Loucy (cell line): ENCODE data around the gene MYOM1.

Experiments
- H2AFZ ChIP-seq: fragments of 200-600 bp; sonication (generic); 2 replicates; pipeline ENCODE4 v1.6.0; 2016; ENCODE audit warnings: antibody characterized with exemption, mild to moderate bottlenecking, low read length, moderate library complexity
- H3F3A ChIP-seq: fragments of 200-600 bp; 2 replicates; pipeline ENCODE4 v1.6.0; 2016; ENCODE audit warnings: antibody characterized with exemption, low read depth, mild to moderate bottlenecking
- H3K27me3 ChIP-seq: fragments of 200-600 bp; sonication (generic); 2 replicates; pipeline ENCODE4 v1.6.1; 2014; ENCODE audit warnings: low read length, mild to moderate bottlenecking; ENCODE audit not compliant: insufficient read depth, poor library complexity, severe bottlenecking
- H3K36me3 ChIP-seq: fragments of 200-600 bp; sonication (generic); 2 replicates; pipeline ENCODE4 v1.6.1; 2016; ENCODE audit warnings: low read length; ENCODE audit not compliant: insufficient read depth
- H3K4me1 ChIP-seq: fragments of 200-600 bp; sonication (generic); 2 replicates; pipeline ENCODE4 v1.5.1; 2014; ENCODE audit warnings: low read length, mild to moderate bottlenecking; ENCODE audit not compliant: insufficient read depth, poor library complexity, severe bottlenecking
- H3K4me2 ChIP-seq: fragments of 200-600 bp; sonication (generic); 2 replicates; pipeline ENCODE4 v1.6.0; 2014; ENCODE audit warnings: antibody characterized with exemption, low read length, low read depth, mild to moderate bottlenecking; ENCODE audit not compliant: poor library complexity, severe bottlenecking
- H3K4me3 ChIP-seq: fragments of 200-600 bp; sonication (generic); 2 replicates; pipeline ENCODE4 v1.5.1; 2014; ENCODE audit warnings: low read length, mild to moderate bottlenecking, mixed read lengths; ENCODE audit not compliant: poor library complexity, severe bottlenecking
- H3K79me2 ChIP-seq: fragments of 200-600 bp; sonication (generic); 2 replicates; pipeline ENCODE4 v1.6.1; 2014; ENCODE audit warnings: low read length; ENCODE audit not compliant: insufficient read depth
- H3K9ac ChIP-seq: fragments of 200-600 bp; sonication (generic); 2 replicates; pipeline ENCODE4 v1.6.0; 2014; ENCODE audit warnings: mild to moderate bottlenecking, low read depth, low read length, moderate library complexity; ENCODE audit not compliant: poor library complexity, severe bottlenecking
- H3K9me2 ChIP-seq: fragments of 200-600 bp; sonication (generic); replicated peaks from 2 replicates; pipeline ENCODE4 v1.6.1; 2016; ENCODE audit warnings: low read depth, low read length, mixed read lengths
- H3K9me3 ChIP-seq: fragments of 200-600 bp; sonication (generic); 2 replicates; pipeline ENCODE4 v1.6.1; 2014; ENCODE audit warnings: mild to moderate bottlenecking, antibody characterized with exemption, low read length, low read depth; ENCODE audit not compliant: insufficient read depth
- H4K20me1 ChIP-seq: fragments of 200-600 bp; sonication (generic); 2 replicates; pipeline ENCODE4 v1.6.0; 2014; ENCODE audit warnings: antibody characterized with exemption, low read length, mild to moderate bottlenecking; ENCODE audit not compliant: insufficient read depth, poor library complexity, severe bottlenecking
- EZH2phosphoT487 ChIP-seq: fragments of 200-600 bp; IDR thresholded peaks from 2 replicates; pipeline ENCODE4 v1.6.1; 2018; ENCODE audit warnings: antibody characterized with exemption, mild to moderate bottlenecking, moderate library complexity, borderline replicate concordance
- TF ChIP-seq, protein P1 (sequence below): fragments of 200-600 bp; sonication (generic); conservative IDR thresholded peaks from 2 replicates; pipeline ENCODE4 v1.5.1; 2014; ENCODE audit warnings: mild to moderate bottlenecking, antibody characterized with exemption, low read length

MYOM1 gene

DNA sequence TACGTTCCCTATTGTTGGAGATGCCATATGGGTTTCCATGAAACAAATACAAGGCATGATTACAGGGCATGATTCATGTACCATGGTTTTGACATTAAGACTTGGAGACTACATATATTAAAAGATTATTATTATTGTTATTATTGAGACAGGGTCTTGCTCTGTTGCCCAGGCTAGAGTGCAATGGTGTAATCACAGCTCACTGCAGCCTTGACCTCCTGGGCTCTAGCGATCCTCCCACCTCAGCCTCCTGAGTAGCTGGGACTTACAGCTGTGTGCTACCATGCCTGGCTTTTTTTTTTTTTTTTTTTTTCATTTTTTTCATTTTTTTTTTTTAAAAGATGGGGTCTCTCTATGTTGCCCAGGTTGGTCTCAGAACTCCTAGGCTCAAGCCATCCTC lies 69.1 kb downstream of the MYOM1 start:
- H2AFZ ChIP-seq = no peak overlapping the region
- no peaks in the 10 kb centered on the region for H3K9me2 ChIP-seq
- H3K27me3 ChIP-seq = no peaks in the 10 kb centered on the region
- H3F3A ChIP-seq = no peaks in the 10 kb centered on the region
- H3K4me2 ChIP-seq = no peak overlapping the region
- H3K9ac ChIP-seq = no peak overlapping the region
- H3K4me1 ChIP-seq = peaks cover 4% of the 10 kb centered on the region
- H3K9me3 ChIP-seq = no peaks in the 10 kb centered on the region
- H4K20me1 ChIP-seq = no peaks in the 10 kb centered on the region
- TF ChIP-seq, protein P1, sequence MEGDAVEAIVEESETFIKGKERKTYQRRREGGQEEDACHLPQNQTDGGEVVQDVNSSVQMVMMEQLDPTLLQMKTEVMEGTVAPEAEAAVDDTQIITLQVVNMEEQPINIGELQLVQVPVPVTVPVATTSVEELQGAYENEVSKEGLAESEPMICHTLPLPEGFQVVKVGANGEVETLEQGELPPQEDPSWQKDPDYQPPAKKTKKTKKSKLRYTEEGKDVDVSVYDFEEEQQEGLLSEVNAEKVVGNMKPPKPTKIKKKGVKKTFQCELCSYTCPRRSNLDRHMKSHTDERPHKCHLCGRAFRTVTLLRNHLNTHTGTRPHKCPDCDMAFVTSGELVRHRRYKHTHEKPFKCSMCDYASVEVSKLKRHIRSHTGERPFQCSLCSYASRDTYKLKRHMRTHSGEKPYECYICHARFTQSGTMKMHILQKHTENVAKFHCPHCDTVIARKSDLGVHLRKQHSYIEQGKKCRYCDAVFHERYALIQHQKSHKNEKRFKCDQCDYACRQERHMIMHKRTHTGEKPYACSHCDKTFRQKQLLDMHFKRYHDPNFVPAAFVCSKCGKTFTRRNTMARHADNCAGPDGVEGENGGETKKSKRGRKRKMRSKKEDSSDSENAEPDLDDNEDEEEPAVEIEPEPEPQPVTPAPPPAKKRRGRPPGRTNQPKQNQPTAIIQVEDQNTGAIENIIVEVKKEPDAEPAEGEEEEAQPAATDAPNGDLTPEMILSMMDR = no peak
- no peak for TF ChIP-seq EZH2phosphoT487
- H3K4me3 ChIP-seq = no peak overlapping the region
- no peaks in the 10 kb centered on the region for H3K79me2 ChIP-seq
- H3K36me3 ChIP-seq = no peaks in the 10 kb centered on the region

DNA sequence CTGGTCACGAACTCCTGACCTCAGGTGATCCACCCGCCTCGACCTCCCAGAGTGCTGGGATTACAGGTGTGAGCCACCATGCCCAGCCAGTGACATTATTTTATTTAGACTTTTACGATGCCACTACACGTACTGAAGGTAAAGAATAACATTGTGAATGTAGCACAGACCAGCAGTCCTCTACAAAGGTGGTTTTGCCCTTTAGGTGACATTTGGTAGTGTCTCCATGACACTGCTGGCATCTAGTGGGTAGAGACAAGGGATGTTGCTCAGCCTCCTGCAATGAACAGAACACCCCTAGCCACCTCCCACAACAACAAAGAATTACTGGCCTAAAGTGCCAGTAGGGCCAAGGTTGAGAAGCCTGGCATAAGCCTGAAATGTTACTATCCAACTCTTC lies 69.5 kb downstream of the MYOM1 start:
- H2AFZ ChIP-seq = no peak overlapping the region
- no peaks in the 10 kb centered on the region for H3K9me3 ChIP-seq
- H3K4me2 ChIP-seq = no peak overlapping the region
- no peaks in the 10 kb centered on the region for H3K27me3 ChIP-seq
- H3K9ac ChIP-seq = no peak overlapping the region
- H3K4me1 ChIP-seq = peaks cover 4% of the 10 kb centered on the region
- no peaks in the 10 kb centered on the region for H3K9me2 ChIP-seq
- H3F3A ChIP-seq = no peaks in the 10 kb centered on the region
- no peaks in the 10 kb centered on the region for H3K79me2 ChIP-seq
- no peak for TF ChIP-seq EZH2phosphoT487
- TF ChIP-seq, protein P1 = no peak; the same call in 1 of the 2 replicates
- no peaks in the 10 kb centered on the region for H3K36me3 ChIP-seq
- H3K4me3 ChIP-seq = no peak overlapping the region
- H4K20me1 ChIP-seq = no peaks in the 10 kb centered on the region

DNA sequence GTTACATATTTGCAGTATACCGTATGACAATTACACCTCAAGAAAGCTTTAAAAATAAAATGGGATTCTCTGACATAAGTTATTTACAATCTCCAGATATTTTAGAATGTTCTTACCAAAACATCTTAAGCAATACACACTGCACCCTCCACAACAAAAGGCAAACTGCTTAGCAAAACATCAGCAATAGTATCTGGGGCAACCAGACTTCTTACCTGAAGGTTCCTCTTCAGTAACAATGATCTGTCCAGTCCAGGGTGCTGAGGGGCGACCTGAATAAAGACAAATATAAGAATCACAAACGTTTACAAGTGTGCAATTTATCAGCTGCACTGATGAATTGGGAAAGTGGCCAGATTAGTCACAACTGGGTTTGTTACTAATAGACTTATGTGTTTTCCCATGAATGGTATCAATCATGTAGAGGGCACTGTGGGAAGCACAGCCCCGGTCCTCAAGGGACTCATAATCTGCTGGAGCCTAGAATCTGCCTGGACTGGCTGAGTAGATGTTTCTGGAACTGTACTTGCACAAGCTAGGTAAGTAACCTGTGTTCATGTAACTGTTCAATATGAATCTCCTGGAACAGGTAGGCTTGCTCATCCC lies 70.7 kb downstream of the MYOM1 start:
- H3K79me2 ChIP-seq = no peaks in the 10 kb centered on the region
- no peaks in the 10 kb centered on the region for H3K9me3 ChIP-seq
- H3K4me1 ChIP-seq = peaks cover 4% of the 10 kb centered on the region
- no peak overlapping the region for H3K4me2 ChIP-seq
- TF ChIP-seq EZH2phosphoT487 = no peak
- TF ChIP-seq, protein P1 = no peak
- H3K27me3 ChIP-seq = no peaks in the 10 kb centered on the region
- no peaks in the 10 kb centered on the region for H3K9me2 ChIP-seq
- no peak overlapping the region for H3K9ac ChIP-seq
- no peaks in the 10 kb centered on the region for H3K36me3 ChIP-seq
- H4K20me1 ChIP-seq = no peaks in the 10 kb centered on the region
- H2AFZ ChIP-seq = no peak overlapping the region
- no peaks in the 10 kb centered on the region for H3F3A ChIP-seq
- H3K4me3 ChIP-seq = no peak overlapping the region
